ENCODE data around the gene ZPR1. TPM values are rescaled to one million over a fixed set of nuclear protein-coding genes. Genes with fewer than 3 reads are reported as not detected.
"Not testable (repeated sequence)": the region's sequence is repeated elsewhere in the genome, so short reads cannot be mapped to it uniquely, and the experiment has no call there.

The ZPR1 gene
- total and polyA plus RNA-seq, 12 donors: 5.5 to 44.7 (median 22.6) TPM

GRCh38 chr11:116772443-116773202 lies 15.2 kb downstream of the ZPR1 start, which contains the start of gene BUD13:
BUD13 (minus strand) TSS chr11:116772987; CDS start chr11:116772964, 23 bp downstream.
- peak in 3 of 9 donors; percentile 12 to 23 (median 22) for TF ChIP-seq CTCF (IDR thresholded peaks at IDR 0.05)
- H3K4me3 ChIP-seq: peak within 1 kb of the TSS; percentile 68 to 95 (median 89)
- 0% methylated on average over 71 to 73 of the region's 73 CpGs for WGBS, 2 donors
- peaks cover 6 to 36% (median 23%) of the 10 kb centered on the region in 9 donors for H3K4me1 ChIP-seq
- peaks cover 0 to 45% (median 14%) of the 10 kb centered on the region in 9 donors for H3K36me3 ChIP-seq
- no peaks in the 10 kb centered on the region for H3K9me3 ChIP-seq
- DNase-seq (peak; percentile 92 to 94), ATAC-seq (peak; percentile 93 to 96 (median 95))
- intact Hi-C loops (cut with DNase I): no loop called here
- H3K27me3 ChIP-seq: no peaks in the 10 kb centered on the region
- H3K27ac ChIP-seq: peak within 1 kb of the TSS; percentile 65 to 97 (median 92)

- 8 to 9% methylated on average over 2 of the region's 2 CpGs for WGBS, 2 donors
- DNase-seq (no peak), ATAC-seq (no peak)
- Histone ChIP-seq H3K27me3 (no peaks in the 10 kb centered on the region), H3K27ac (peak overlapping the region in 9 of 10 donors; percentile 88 to 97 (median 93)), H3K9me3 (no peaks in the 10 kb centered on the region), H3K4me3 (peak overlapping the region; percentile 68 to 95 (median 89)), H3K36me3 (peaks cover 0 to 44% (median 7%) of the 10 kb centered on the region in 9 donors), H3K4me1 (peaks cover 6 to 36% (median 23%) of the 10 kb centered on the region in 9 donors)
- intact Hi-C loops (cut with DNase I): no loop called here
- no peak for TF ChIP-seq CTCF (IDR thresholded peaks at IDR 0.05)
Measured at GRCh38 chr11:116771935-116772334, 15.9 kb downstream of the ZPR1 start.

GRCh38 chr11:116762132-116762531 lies 25.7 kb downstream of the ZPR1 start:
- no peak for ATAC-seq
- Histone ChIP-seq H3K27me3 (no peaks in the 10 kb centered on the region), H3K4me1 (no peaks in the 10 kb centered on the region), H3K4me3 (no peak overlapping the region), H3K36me3 (peaks cover 0 to 99% (median 50%) of the 10 kb centered on the region in 9 donors), H3K9me3 (no peaks in the 10 kb centered on the region), H3K27ac (no peak overlapping the region)
- 92 to 96% methylated on average over 2 of the region's 2 CpGs for WGBS, 2 donors
- intact Hi-C loops (cut with DNase I): no loop called here
- TF ChIP-seq CTCF (IDR thresholded peaks at IDR 0.05): no peak
- DNase-seq: no peak

GRCh38 chr11:116756044-116756443 lies 31.8 kb downstream of the ZPR1 start:
- H3K27ac ChIP-seq; intact Hi-C loops (cut with DNase I); H3K4me1 ChIP-seq; DNase-seq; H3K9me3 ChIP-seq; ATAC-seq; H3K27me3 ChIP-seq; H3K4me3 ChIP-seq: not testable (repeated sequence)
- H3K36me3 ChIP-seq: peaks cover 0 to 99% (median 61%) of the 10 kb centered on the region in 9 donors
- 79 to 90% methylated on average over 8 of the region's 8 CpGs for WGBS, 2 donors

All from heart right ventricle (tissue), 16 donors.